NCI-H1436 treated with DMSO at 0.1 percent for 48 hours (cell line): ENCODE results near the gene KLHL29.

ENCODE experiments used
- DNase-seq: peaks from one replicate; lab custom pipeline; 2025; lab: John Stamatoyannopoulos, UW

Gene KLHL29

DNA sequence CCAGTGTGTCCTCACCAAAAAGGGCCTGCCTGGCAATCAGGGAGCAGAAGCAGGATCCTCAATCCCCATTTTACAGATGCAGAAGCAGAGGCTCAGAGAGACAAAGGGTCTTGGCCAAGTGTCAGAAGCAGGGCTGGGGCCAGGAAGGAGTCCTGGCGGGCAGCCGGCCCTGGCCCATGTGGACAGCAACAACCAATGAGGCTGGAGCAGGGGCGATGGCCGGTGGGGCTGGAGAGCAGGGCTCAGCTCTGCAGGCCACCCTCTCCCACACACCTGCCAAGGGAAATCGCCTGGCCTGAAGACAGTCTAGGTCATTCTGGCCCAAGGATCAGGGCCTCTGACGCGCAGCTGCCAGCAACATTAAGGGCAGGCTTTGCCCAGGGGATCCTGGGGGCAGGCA, 298.0 kb downstream of the KLHL29 start:
- no peak for DNase-seq

DNA sequence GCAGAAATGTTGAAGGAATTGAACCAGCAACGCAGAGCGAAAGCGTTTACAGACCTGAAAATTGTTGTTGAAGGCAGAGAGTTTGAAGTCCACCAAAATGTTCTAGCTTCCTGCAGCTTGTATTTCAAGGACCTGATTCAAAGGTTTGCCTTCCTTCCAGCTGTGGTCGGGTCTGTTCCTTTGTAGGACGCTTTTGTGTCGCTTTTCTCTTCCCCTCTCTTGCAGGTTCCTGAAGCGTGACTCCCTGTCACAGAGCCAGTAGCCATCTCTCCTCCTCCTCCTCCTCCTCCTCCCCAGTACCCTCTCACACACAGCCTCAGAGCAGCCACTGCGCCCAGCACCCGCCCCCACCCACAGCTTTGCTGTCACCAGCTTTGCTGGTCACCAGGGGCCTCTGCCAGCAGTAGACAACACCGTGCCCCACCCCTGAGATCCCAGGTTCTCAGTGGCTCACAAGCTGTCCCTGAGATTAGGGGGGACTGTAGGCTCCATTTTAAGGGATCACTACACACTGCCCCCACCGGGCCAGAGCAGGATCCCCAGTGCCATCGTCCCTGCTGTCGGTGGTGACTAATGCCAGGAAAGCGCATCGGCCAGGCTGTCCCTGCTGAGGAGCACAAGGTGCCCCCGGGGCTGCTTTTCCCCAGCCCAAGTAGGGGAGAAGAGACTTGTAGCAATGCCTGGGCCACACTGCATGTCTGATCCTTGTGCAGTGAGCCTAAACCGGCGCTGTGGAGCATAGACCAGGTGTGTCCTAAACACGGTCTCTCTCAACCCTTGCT, 299.6 kb downstream of the KLHL29 start:
- no peak for DNase-seq

DNA sequence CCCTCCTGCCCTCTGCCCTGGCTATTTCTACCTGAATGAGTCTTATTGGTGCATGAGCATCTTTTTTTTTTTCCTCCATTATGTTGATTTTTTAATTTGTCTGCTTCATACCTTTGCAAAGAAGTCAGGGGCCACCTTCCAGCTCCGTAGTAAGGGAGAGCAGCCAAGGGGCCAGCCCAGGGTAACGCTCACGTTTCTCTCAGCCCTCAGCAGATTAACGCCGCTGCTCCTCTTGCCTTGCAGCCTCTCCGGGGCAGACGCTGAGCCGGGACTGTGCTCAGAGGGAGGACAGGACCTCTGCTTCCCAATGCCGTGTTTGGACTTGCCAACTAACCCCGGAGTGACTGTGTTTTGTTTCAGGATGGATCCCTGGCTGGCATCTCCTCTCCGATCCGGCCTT, 300.2 kb downstream of the KLHL29 start:
- DNase-seq = no peak

DNA sequence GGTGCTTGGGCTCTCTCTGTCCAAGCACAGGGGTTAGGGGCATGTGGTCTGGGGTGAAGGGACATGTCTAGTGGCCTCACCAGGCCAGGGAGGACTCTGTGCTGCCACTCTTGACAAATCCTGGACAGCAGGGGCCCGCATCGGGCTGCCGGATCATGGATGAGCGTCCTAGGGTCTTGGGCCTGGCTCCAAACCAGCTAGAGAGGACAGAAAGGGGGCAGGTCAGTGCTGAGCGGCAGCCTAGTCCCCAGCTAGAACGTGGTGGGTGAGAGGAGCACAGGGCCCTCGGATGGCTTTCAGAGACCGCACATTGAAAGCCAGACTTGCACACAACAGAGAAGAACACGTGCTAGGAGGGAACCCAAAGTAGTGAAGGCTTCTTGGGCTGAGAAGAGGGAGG, 300.7 kb downstream of the KLHL29 start:
- no peak for DNase-seq

DNA sequence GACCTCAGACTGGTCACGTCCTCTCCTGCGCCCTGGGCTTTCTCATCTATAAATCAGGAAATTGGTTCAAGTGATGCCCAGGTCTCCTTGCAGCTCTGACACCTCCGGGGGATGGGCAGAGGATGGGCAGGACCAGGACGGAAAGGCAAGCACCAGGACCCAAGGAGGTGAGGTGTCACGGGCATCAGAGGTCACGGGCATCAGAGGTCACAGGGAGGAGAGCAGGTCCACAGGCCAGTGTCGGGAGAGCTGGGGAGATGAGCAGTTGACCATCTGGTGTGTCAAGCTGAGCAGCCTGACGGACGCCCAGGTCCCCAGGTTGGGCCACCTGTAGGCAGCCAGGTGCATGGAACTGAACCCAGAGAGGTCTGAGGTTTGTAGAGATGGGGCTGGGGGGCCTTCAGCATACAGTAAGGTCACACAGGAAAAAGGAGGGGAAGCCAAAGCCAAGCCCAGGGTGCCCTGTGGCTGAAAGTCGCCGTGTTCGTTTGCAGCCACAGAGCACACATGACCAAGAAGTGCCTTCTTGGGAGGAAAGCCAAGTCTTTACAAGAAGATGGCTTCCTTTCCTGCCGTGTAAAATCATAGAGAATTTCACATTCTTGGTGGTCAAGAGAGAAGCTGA, 301.5 kb downstream of the KLHL29 start:
- DNase-seq = no peak

DNA sequence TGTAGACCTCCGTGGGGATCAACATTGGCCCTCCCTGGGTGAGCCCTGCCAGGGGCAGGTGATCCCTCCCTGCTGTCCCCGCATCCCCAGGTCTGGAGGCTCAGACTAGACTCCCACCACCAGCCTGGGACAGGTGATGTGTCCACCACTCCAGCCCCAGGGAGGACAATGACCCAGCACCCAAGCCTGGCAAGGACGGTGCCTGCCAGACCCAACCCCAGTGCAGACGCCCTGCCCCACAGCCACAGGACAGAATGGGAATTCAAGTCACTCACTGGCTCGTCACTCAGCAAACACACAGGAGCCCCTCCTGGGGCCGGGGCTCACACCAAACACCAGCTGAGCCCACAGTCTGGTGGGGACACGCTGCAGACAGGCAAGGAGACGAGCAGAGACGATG, 302.2 kb downstream of the KLHL29 start:
- no peak for DNase-seq

DNA sequence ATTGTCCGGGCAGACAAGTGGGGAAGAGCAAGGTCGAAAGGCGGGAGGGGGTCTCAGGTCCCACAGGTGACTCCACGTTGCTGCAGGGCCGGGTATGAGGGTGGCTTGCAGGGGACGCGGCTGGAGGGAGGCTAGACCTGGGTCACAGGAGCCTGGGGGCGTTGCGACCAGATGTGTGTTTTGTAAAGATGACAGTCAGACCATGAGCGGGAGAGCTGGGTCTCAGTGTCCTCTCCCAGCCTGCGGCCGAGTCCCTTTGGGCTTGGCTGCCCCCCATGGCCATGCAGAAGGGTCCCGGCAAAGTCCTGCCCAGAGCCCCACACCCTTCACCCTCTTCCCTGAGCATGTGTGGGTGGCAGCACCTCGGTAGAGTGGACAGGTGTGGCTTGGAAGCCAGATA, 302.7 kb downstream of the KLHL29 start:
- DNase-seq = no peak

DNA sequence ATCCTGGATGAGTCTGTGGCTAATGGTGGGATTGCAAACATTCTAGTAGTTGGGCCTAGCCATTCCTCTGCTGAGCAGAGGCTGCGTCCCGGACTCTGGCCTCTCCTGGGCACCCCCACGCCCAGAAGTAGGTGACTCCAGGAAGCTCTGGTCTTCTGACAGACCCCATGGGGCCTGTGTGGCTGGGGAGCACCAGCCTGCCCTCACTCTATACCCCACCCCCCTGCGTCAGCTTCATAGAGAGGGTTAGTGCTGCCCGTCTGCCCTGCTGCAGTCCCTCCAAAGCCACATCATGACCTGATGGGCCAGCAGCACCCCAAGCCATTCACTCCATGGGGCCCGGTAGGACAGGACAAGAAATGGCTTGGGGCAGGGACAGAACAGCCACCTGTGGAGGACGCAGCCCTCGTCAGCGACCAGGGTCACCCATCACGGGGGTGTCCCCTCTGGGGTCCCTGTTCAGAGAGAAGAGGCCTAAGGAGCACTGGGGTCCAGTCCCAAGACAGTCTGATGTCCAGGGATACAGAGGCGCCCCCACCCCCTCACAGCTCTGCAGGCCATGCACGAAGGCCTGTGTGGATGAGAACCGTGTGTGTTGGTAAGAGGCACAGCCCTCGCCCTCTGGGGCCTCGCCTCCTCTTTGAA, 303.6 kb downstream of the KLHL29 start:
- DNase-seq = no peak

DNA sequence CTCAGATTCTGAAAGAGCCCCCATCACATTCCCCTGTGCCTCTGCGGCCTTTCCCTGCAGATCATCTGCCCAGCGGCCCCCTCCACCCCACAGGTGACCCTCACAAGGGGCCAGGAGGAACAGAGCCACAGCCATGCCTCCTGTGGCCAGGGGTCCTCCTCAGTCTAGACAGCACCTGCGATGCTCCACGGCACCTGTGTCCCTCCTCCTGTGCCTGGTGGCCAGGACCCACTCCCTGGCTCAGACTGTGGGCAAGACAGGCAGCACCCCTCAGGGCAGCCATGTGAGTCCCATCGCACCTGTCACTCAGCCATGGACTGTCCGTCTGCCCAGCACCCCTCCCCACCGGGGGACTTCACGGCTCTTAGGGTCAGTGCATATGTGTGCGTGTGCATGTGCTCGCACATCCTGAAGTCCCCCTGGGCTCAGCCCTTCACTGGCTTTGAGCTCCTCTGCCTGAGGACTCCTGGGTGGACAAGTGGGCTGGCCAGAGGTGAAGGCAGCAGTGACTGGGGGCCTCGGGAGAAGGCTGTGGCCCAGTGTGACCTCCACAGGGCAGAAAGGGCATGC, 304.2 kb downstream of the KLHL29 start:
- no peak for DNase-seq

DNA sequence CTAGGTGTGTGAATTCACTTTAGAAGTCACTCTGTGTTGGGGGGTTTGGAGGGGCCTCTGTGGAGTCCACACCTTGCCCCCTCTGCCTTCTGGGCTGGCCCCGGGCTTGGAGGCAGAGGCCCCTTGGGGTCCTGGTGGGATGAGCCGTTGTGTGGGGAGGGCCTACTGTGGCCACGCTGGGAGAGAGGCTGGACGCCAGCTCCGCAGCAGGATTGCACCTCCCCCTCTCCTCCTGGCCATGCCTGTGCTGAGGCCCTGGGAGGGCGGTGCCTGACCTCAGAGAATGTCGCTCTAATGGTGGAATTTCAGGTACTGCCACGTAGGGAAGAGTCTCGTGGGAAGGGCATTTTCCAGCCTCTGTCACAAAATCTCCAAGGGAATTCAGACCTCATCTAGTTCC, 304.9 kb downstream of the KLHL29 start:
- no peak for DNase-seq

DNA sequence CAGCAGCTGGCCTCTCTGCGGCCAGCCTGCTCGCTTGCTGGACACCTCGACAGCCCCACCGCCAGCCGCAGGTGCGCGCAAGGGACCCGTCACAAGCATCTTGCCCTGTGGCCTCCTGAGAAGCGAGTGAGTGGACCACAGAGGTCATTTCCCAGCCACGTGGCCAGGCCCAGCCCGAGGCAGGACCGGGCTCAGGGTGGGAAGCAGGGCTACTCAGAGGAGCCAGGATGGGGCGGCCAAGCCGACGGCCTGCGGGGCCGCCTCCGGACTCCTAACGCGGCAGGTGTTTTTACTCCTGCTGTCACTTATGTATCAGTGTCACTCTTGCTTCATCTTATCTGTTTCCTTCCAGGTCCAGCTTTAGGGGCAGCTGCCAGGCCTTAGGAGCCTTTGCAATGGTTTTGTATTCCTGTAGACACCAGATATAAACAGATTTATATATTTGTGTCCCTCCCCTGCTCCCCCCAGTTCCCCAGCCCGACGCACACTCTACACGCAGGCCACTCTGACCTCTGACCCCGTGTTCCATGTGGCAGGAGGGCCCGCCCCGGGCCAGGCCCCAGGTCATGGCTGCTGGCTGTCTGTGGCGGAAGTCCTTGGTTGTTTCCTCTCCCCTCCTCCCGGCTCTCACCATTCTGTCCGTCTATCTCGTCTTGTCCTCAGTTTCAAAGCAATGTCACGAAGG, 305.6 kb downstream of the KLHL29 start:
- no peak for DNase-seq

DNA sequence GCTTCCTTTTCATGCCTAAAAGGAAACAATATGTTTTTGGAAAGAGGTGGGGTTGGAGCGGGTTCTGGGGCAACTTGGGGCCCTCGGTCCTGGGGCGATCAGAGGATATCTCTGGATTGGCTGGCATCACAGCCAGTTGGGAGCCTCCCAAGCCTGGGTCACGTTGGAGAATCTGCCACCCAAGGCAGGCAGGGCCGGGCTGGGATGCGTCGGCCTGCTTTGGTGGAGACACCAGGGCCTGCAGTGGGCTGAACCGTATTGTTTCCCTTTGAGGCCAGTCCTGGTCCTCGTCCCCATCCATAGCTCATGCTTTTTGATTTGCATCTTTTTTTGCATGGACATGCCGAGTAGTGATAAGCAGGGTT, 306.1 kb downstream of the KLHL29 start:
- no peak for DNase-seq

DNA sequence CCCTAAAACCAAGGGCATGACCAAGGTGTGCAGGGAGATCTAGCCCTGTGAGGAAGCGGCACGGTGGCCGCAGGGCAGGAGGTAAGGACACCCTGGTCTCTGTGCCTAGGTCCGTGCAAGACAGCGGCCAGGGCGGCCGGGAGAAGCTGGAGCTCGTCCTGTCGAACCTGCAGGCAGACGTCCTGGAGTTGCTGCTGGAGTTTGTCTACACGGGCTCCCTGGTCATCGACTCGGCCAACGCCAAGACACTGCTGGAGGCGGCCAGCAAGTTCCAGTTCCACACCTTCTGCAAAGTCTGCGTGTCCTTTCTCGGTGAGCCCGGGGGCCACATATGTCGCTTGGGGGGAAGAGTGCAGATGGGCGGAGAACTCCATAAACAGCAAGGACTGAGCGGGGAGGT, 306.6 kb downstream of the KLHL29 start:
- no peak for DNase-seq

DNA sequence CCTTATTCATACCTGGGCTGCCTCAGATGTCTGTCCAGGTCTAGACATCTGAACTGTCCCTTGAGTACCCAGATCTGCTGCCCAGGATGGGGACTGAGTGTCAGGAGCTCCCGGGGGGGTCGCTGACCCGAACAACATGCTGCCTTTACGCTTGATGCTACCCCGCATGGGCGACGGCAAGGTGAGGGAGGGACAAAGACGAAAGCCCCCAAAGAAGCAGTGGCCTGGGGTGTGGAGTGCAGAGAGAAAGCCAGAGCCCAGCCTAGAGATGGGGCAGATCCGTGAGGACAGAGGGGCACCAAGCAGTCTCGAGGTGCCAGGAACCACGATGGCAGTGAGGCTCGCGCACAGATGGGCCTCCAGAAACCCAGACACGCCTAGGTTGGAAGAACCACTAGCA, 307.3 kb downstream of the KLHL29 start:
- no peak for DNase-seq

DNA sequence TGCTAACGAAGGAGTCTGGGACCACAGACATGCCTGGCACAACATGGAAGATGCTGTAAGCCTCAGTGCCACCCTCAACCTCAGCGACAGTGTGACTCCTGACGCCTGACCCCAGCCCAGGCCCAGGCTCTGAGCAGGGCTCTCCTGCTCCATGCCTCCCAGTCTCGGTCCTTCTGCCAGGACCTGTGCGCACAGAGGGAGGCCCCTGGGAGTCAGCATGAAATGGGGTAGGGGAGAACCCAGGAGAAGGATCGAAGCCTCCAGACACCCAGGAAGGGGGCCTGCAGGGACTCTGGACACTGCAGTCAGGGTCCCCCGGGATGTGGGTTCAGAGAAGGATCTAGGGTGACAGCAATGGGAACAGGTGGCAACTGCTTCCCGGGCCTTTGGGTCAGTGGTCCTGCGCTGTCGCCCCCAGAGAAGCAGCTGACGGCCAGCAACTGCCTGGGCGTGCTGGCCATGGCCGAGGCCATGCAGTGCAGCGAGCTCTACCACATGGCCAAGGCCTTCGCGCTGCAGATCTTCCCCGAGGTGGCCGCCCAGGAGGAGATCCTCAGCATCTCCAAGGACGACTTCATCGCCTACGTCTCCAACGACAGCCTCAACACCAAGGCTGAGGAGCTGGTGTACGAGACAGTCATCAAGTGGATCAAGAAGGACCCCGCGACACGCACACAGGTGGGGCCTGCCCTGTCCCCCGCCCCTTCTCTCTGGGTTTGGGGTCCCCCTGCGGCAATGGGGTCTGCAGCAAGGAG, 308.0 kb downstream of the KLHL29 start:
- no peak for DNase-seq

DNA sequence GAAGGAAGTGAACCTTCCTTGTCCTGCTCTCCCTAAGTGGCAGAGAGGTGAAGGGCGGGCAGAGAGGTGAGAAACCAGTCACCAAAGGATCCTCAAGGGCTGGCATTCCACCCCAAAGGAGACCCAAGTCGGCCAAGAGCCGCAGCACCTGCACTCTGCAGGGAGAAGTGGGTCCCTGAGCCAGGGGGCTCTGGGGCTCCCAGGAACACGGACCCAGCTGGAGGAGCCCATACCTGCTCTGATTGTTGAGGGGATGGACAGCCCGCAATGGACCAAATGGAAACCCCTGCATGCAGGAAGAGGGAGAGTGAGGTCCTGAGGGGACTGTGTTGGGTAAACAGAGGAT, 308.6 kb downstream of the KLHL29 start:
- DNase-seq = no peak

DNA sequence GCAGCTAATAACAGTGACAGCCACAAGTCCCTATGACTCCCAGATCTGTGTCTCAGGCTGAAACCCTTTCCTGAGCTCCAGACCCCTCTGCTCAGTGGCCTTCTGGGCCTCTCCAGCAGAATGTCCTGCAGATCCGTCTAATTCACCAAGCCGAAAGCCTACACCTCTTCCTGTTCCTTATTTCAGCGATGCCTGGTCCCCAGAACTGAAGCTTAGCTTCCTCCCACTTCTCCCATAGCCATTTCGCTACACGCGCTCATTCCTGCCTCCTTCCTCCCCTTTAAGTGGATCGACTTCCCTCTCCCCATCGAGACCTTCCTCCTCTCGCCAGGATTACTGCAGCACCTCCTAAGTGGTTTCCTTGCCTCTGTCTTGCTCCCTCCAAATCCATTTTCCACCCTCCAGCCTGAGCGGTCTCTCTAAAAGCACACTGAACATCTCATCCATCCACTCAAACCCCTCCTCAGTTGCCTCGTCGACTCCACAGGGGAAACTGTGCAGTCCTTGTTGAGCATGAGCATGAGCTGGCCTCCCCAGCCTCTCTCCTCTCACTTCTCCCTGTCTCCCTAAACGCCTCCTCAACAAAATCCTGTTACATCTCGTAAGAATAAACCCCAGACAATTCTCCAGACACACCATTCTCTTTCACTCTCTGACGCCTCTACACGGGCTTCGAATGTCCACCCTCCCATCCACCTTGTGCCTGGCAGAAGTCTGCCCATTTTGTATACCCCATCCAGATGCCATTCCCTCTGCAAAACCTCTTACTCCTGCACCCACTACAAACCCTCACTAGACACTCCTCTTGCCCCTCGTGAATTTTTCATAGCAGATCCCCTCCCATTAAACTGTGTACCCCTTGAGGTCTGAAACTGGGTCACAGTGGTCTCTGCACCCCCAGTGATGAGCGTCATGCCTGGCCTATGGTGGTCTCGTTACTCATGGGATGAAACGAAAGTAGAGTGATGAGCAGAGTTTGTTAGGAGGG, 309.4 kb downstream of the KLHL29 start:
- no peak for DNase-seq

DNA sequence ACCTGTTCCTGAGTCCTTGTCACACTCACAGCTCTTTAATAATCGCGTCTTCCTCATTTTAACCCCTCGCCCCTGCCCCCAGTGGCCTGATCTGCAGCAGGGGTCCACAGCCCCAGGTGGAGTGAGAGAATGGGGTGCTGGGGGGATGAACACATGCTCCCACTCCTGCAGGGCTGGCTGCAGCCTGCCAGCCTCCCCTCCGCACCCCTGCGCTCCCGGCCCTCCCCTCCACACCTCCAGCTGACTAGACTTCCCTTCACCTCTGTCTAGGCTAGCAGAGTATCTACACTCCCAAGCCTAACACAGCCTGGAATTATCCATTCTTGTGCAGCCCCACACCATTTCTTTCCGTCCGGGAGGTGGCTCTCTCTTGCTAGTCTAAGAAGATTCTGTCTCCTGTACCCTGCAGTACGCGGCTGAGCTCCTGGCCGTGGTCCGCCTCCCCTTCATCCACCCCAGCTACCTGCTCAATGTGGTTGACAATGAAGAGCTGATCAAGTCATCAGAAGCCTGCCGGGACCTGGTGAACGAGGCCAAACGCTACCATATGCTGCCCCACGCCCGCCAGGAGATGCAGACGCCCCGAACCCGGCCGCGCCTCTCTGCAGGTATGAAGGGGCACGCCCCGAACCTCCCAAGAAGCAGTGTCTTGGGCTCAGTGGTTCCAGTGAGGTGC, 310.4 kb downstream of the KLHL29 start:
- DNase-seq = no peak

DNA sequence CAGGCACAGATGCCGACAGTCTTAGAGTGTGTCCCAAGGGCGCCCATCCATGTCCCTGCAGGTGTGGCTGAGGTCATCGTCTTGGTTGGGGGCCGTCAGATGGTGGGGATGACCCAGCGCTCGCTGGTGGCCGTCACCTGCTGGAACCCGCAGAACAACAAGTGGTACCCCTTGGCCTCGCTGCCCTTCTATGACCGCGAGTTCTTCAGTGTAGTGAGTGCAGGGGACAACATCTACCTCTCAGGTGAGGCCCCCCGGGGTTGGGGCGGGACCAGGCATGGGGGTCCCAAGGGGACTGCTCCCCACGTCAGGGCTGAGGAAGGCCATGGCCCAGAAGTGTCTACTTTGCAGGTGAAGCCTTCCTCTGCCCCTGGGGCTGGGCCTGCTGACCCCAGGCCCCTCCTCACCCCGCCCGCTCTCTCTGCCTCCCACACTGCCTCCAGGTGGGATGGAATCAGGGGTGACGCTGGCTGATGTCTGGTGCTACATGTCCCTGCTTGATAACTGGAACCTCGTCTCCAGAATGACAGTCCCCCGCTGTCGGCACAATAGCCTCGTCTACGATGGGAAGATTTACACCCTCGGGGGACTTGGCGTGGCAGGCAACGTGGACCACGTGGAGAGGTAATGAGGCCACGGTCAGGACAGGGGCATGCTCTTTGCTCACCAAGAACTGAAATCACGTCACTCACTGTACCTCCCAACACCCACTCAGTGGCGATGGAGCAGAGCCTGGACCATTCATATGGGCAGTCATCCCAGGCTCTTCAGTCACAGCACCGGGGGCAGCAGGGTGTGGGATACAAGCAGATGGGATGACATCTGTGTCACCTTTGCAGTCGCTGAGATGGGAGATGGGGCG, 311.1 kb downstream of the KLHL29 start:
- DNase-seq = no peak
